Panc1 (cell line): Measurements from ENCODE around the gene ZFP92. TPM values are rescaled to one million over a fixed set of nuclear protein-coding genes. Genes with fewer than 3 reads are reported as not detected.

Experiments
- ATAC-seq: fragments of 200-7000 bp; cut with Tn5 transposase; 2 replicates; pipeline ENCODE4 v1.9.1; 2020; ENCODE audit warnings: mild to moderate bottlenecking, moderate library complexity
- BruUV-seq: library from RNA; stranded (reverse); fragments of 400-500 nt; replicated peaks from 2 replicates; lab custom pipeline; 2021; lab: Mats Ljungman, UMichigan
- CTCF ChIA-PET: fragments of 300-600 bp; sonication (Branson Sonifier 250); formaldehyde crosslinking; loops from one replicate; lab custom pipeline; 2022; ENCODE audit warnings: antibody characterized with exemption; lab: Charles Lee
- POLR2A ChIA-PET: fragments of 300-600 bp; sonication (Branson Sonifier 250); formaldehyde crosslinking; loops from one replicate; lab custom pipeline; 2022; ENCODE audit warnings: antibody characterized with exemption; lab: Charles Lee
- DNase-seq: peaks from one replicate; pipeline ENCODE4 v3.0.0-alpha.2; 2010; ENCODE audit warnings: low read depth, low spot score
- H3K27ac ChIP-seq: 2 replicates; pipeline ENCODE4 v1.5.1; 2011; ENCODE audit warnings: mild to moderate bottlenecking, low read length, inconsistent platforms
- H3K27me3 ChIP-seq: fragments of 200-500 bp; sonication (Bioruptor generic); 2 replicates; pipeline ENCODE4 v1.6.0; 2014; ENCODE audit warnings: low read length, inconsistent platforms; ENCODE audit not compliant: control insufficient read depth, insufficient read depth
- H3K36me3 ChIP-seq: fragments of 200-500 bp; sonication (Bioruptor generic); 2 replicates; pipeline ENCODE4 v1.5.1; 2014; ENCODE audit warnings: inconsistent platforms, mild to moderate bottlenecking, low read length, moderate library complexity; ENCODE audit not compliant: control insufficient read depth, insufficient read depth
- H3K4me1 ChIP-seq: 2 replicates; pipeline ENCODE4 v1.5.1; 2011; ENCODE audit warnings: inconsistent platforms, mild to moderate bottlenecking, low read length, moderate library complexity; ENCODE audit not compliant: control insufficient read depth, insufficient read depth
- H3K4me3 ChIP-seq, 2 experiments: 2 replicates each; pipeline ENCODE4 v1.5.1; 2011 to 2012; ENCODE audit warnings: low read depth in 2 of 2, low read length in 2 of 2, mild to moderate bottlenecking in 2 of 2, inconsistent platforms in 1 of 2, moderate library complexity in 1 of 2
- H3K9me3 ChIP-seq: fragments of 200-500 bp; sonication (Bioruptor generic); 2 replicates; pipeline ENCODE4 v1.5.1; 2014; ENCODE audit warnings: low read depth, mild to moderate bottlenecking, inconsistent platforms, low read length, moderate library complexity; ENCODE audit not compliant: control insufficient read depth, insufficient read depth
- POLR2AphosphoS5 ChIP-seq: IDR thresholded peaks from 2 replicates; pipeline ENCODE4 v1.6.1; 2012; ENCODE audit warnings: mild to moderate bottlenecking, low read depth, low read length, moderate library complexity
- SIN3A ChIP-seq: IDR thresholded peaks from 2 replicates; pipeline ENCODE4 v1.6.1; 2012; ENCODE audit warnings: low read depth, mild to moderate bottlenecking, low read length, moderate library complexity, borderline replicate concordance; ENCODE audit not compliant: insufficient read depth
- TCF7L2 ChIP-seq: IDR thresholded peaks from 2 replicates; pipeline ENCODE4 v1.6.1; 2011; ENCODE audit warnings: mild to moderate bottlenecking, low read depth, low read length, inconsistent platforms
- in situ Hi-C: cut with HindIII; loops from 2 replicates; pipeline ENCODE4 v1.10.0; 2016; ENCODE audit warnings: low sequenced_read_pairs, low pct_unique_long_range_greater_than_20kb
- intact Hi-C: fragments of 100-400 bp; cut with micrococcal nuclease; formaldehyde crosslinking; loops from one replicate; pipeline ENCODE4 v1.10.0; 2022; ENCODE audit not compliant: unreplicated experiment
- total RNA-seq: library from RNA; stranded (reverse); gene quantifications from one replicate; pipeline ENCODE4 v1.2.1, GENCODE V29; 2021; ENCODE audit not compliant: unreplicated experiment
- TF ChIP-seq, protein P1 (sequence below): fragments of 450-650 bp; IDR thresholded peaks from 2 replicates; pipeline ENCODE4 v1.5.1; 2017; ENCODE audit warnings: mild to moderate bottlenecking
- TF ChIP-seq, protein P2 (sequence below), 2 experiments: IDR thresholded peaks; 2 replicates each; pipeline ENCODE4 v1.6.1; 2011 to 2012; ENCODE audit warnings: low read depth in 2 of 2, control low read depth in 1 of 2, low read length in 1 of 2, mild to moderate bottlenecking in 1 of 2, moderate library complexity in 1 of 2; ENCODE audit not compliant: insufficient read depth in 1 of 2

ZFP92 gene
- total RNA-seq, 1 experiment from 2014 or later = 0.90 TPM

GRCh38 chrX:153395613-153396319 lies 15.5 kb upstream of the ZFP92 start:
- CTCF ChIA-PET = no interaction called here
- POLR2A ChIA-PET = no interaction called here
- no TSS peak for BruUV-seq
- H3K9me3 ChIP-seq = no peaks in the 10 kb centered on the region
- DNase-seq (no peak), ATAC-seq (no peak)
- H3K4me3 ChIP-seq = no peak overlapping the region
- in situ Hi-C loops (no loop called here), intact Hi-C loops (no loop called here)
- H3K36me3 ChIP-seq = no peaks in the 10 kb centered on the region
- H3K27me3 ChIP-seq = peaks cover 2% of the 10 kb centered on the region; the same call in 1 of the 2 replicates
- H3K4me1 ChIP-seq = no peaks in the 10 kb centered on the region
- no peak overlapping the region for H3K27ac ChIP-seq
- TF ChIP-seq SIN3A (no peak), POLR2AphosphoS5 (no peak), TCF7L2 (no peak)
- TF ChIP-seq, protein P1, sequence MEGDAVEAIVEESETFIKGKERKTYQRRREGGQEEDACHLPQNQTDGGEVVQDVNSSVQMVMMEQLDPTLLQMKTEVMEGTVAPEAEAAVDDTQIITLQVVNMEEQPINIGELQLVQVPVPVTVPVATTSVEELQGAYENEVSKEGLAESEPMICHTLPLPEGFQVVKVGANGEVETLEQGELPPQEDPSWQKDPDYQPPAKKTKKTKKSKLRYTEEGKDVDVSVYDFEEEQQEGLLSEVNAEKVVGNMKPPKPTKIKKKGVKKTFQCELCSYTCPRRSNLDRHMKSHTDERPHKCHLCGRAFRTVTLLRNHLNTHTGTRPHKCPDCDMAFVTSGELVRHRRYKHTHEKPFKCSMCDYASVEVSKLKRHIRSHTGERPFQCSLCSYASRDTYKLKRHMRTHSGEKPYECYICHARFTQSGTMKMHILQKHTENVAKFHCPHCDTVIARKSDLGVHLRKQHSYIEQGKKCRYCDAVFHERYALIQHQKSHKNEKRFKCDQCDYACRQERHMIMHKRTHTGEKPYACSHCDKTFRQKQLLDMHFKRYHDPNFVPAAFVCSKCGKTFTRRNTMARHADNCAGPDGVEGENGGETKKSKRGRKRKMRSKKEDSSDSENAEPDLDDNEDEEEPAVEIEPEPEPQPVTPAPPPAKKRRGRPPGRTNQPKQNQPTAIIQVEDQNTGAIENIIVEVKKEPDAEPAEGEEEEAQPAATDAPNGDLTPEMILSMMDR = no peak
- TF ChIP-seq, protein P2, sequence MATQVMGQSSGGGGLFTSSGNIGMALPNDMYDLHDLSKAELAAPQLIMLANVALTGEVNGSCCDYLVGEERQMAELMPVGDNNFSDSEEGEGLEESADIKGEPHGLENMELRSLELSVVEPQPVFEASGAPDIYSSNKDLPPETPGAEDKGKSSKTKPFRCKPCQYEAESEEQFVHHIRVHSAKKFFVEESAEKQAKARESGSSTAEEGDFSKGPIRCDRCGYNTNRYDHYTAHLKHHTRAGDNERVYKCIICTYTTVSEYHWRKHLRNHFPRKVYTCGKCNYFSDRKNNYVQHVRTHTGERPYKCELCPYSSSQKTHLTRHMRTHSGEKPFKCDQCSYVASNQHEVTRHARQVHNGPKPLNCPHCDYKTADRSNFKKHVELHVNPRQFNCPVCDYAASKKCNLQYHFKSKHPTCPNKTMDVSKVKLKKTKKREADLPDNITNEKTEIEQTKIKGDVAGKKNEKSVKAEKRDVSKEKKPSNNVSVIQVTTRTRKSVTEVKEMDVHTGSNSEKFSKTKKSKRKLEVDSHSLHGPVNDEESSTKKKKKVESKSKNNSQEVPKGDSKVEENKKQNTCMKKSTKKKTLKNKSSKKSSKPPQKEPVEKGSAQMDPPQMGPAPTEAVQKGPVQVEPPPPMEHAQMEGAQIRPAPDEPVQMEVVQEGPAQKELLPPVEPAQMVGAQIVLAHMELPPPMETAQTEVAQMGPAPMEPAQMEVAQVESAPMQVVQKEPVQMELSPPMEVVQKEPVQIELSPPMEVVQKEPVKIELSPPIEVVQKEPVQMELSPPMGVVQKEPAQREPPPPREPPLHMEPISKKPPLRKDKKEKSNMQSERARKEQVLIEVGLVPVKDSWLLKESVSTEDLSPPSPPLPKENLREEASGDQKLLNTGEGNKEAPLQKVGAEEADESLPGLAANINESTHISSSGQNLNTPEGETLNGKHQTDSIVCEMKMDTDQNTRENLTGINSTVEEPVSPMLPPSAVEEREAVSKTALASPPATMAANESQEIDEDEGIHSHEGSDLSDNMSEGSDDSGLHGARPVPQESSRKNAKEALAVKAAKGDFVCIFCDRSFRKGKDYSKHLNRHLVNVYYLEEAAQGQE (IDR thresholded peaks at IDR 0.05; ENCODE audit: insufficient read depth in 1 of 2, low read depth in 2 of 2, low read length in 1 of 2) = no peak

- Histone ChIP-seq H3K4me1 (no peaks in the 10 kb centered on the region), H3K4me3 (no peak overlapping the region), H3K27ac (no peak overlapping the region), H3K9me3 (no peaks in the 10 kb centered on the region), H3K36me3 (no peaks in the 10 kb centered on the region), H3K27me3 (peaks cover 2% of the 10 kb centered on the region; the same call in 1 of the 2 replicates)
- in situ Hi-C loops = no loop called here
- ATAC-seq (0 out of 2 replicates have a peak, but pooled peaks have one; percentile 23), DNase-seq (no peak)
- no TSS peak for BruUV-seq
- POLR2A ChIA-PET = no interaction called here
- TF ChIP-seq, protein P2 (IDR thresholded peaks at IDR 0.05; ENCODE audit: insufficient read depth in 1 of 2, low read depth in 2 of 2, low read length in 1 of 2) = no peak
- TF ChIP-seq SIN3A = no peak
- TF ChIP-seq TCF7L2 = no peak
- TF ChIP-seq, protein P1 = no peak
- no peak for TF ChIP-seq POLR2AphosphoS5
- CTCF ChIA-PET = no interaction called here
- intact Hi-C loops = no loop called here
Observed at GRCh38 chrX:153396320-153397195, 14.7 kb upstream of the ZFP92 start.
